WTC11 (cell line): Measurements from ENCODE around the gene EOGT. TPM values are rescaled to one million over a fixed set of nuclear protein-coding genes. Genes with fewer than 3 reads are reported as not detected.

ENCODE experiments used
- ATAC-seq: fragments of 200-7000 bp; cut with Tn5 transposase; 2 replicates; pipeline ENCODE4 v1.10.0; 2021; ENCODE audit warnings: mild to moderate bottlenecking, moderate library complexity
- Bru-seq: library from RNA; stranded (reverse); fragments of 400-500 nt; gene quantifications from one replicate; lab custom pipeline; 2021; lab: Mats Ljungman, UMichigan
- CTCF ChIA-PET: fragments of 300-600 bp; sonication (Branson Sonifier 250); formaldehyde crosslinking; loops from one replicate; lab custom pipeline; 2021; ENCODE audit warnings: antibody characterized with exemption; lab: Charles Lee
- POLR2A ChIA-PET: fragments of 350-600 bp; sonication (Branson Sonifier 250); formaldehyde crosslinking; loops from one replicate; lab custom pipeline; 2021; ENCODE audit warnings: antibody characterized with exemption; lab: Charles Lee
- DNase-seq: peaks from one replicate; pipeline ENCODE4 v3.0.0; 2021; ENCODE audit warnings: low spot score
- H3K27ac Mint-ChIP-seq: 2 replicates; pipeline ENCODE4 v1.8.0; 2021; ENCODE audit warnings: mixed read lengths
- H3K27me3 Mint-ChIP-seq: 2 replicates; pipeline ENCODE4 v1.8.0; 2021; ENCODE audit warnings: low read depth, mild to moderate bottlenecking, moderate library complexity, mixed read lengths
- H3K36me3 Mint-ChIP-seq: 2 replicates; pipeline ENCODE4 v1.8.0; 2021; ENCODE audit warnings: mixed read lengths
- H3K4me1 Mint-ChIP-seq: 2 replicates; pipeline ENCODE4 v1.8.0; 2022; ENCODE audit warnings: mixed read lengths
- H3K4me3 Mint-ChIP-seq: 2 replicates; pipeline ENCODE4 v1.8.0; 2021; ENCODE audit warnings: mild to moderate bottlenecking, moderate library complexity, mixed read lengths
- H3K9me3 Mint-ChIP-seq: 2 replicates; pipeline ENCODE4 v1.8.0; 2021; ENCODE audit warnings: mixed read lengths
- ATF1 ChIP-seq: sonication (generic); formaldehyde crosslinking; IDR thresholded peaks from 2 replicates; pipeline ENCODE4 v1.8.1; 2023; ENCODE audit warnings: mild to moderate bottlenecking, moderate library complexity, missing genetic modification reagents
- CREM ChIP-seq: sonication (generic); formaldehyde crosslinking; IDR thresholded peaks from 2 replicates; pipeline ENCODE4 v1.8.1; 2022; ENCODE audit warnings: mild to moderate bottlenecking, missing genetic modification reagents, moderate library complexity
- EMX1 ChIP-seq: fragments of 250-450 bp; sonication (Bioruptor Pico); IDR thresholded peaks from 2 replicates; pipeline ENCODE4 v1.8.0; 2021; ENCODE audit warnings: mild to moderate bottlenecking
- ETV6 ChIP-seq: sonication (generic); formaldehyde crosslinking; IDR thresholded peaks from 2 replicates; pipeline ENCODE4 v1.8.1; 2022; ENCODE audit warnings: mild to moderate bottlenecking, missing genetic modification reagents
- FOXJ3 ChIP-seq: sonication (generic); formaldehyde crosslinking; IDR thresholded peaks from 2 replicates; pipeline ENCODE4 v1.9.0; 2021; ENCODE audit warnings: missing genetic modification reagents, mild to moderate bottlenecking, borderline replicate concordance
- GRHL2 ChIP-seq: fragments of 250-450 bp; sonication (Bioruptor Pico); IDR thresholded peaks from 2 replicates; pipeline ENCODE4 v1.8.0; 2022; ENCODE audit warnings: mild to moderate bottlenecking, moderate library complexity; ENCODE audit not compliant: insufficient replicate concordance, severe bottlenecking
- GTF2I ChIP-seq: fragments of 250-450 bp; sonication (Bioruptor Pico); conservative IDR thresholded peaks from 2 replicates; pipeline ENCODE4 v1.4.0; 2021; ENCODE audit warnings: mild to moderate bottlenecking
- IRF2 ChIP-seq: sonication (generic); formaldehyde crosslinking; IDR thresholded peaks from 2 replicates; pipeline ENCODE4 v1.8.0; 2022; ENCODE audit warnings: low read depth, missing genetic modification reagents, borderline replicate concordance
- KAT7 ChIP-seq: sonication (generic); formaldehyde crosslinking; IDR thresholded peaks from 2 replicates; pipeline ENCODE4 v1.8.1; 2023; ENCODE audit warnings: missing genetic modification reagents, mild to moderate bottlenecking, borderline replicate concordance
- NFATC4 ChIP-seq: fragments of 250-450 bp; sonication (Bioruptor Pico); IDR thresholded peaks from 2 replicates; pipeline ENCODE4 v1.9.0; 2021; ENCODE audit warnings: mild to moderate bottlenecking
- SMAD3 ChIP-seq: sonication (generic); formaldehyde crosslinking; IDR thresholded peaks from 2 replicates; pipeline ENCODE4 v1.8.0; 2022; ENCODE audit warnings: missing genetic modification reagents, mild to moderate bottlenecking, borderline replicate concordance
- SP1 ChIP-seq: sonication (generic); formaldehyde crosslinking; conservative IDR thresholded peaks from 2 replicates; pipeline ENCODE4 v1.8.1; 2022; ENCODE audit warnings: missing genetic modification reagents
- TEAD1 ChIP-seq: sonication (generic); formaldehyde crosslinking; IDR thresholded peaks from 2 replicates; pipeline ENCODE4 v1.8.0; 2022; ENCODE audit warnings: mild to moderate bottlenecking, missing genetic modification reagents
- TP53 ChIP-seq: sonication (generic); formaldehyde crosslinking; IDR thresholded peaks from 2 replicates; pipeline ENCODE4 v1.8.1; 2023; ENCODE audit warnings: mild to moderate bottlenecking, missing genetic modification reagents
- long read RNA-seq, 3 experiments: library from RNA in 1 of 3; library from capped mRNA in 1 of 3; library from polyadenylated mRNA in 1 of 3; unstranded in 2 of 3; stranded (forward) in 1 of 3; transcript quantifications; one replicate each; pipeline ENCODE4 v2.0.0, GENCODE V29; 2021
- total RNA-seq: library from RNA; stranded (reverse); gene quantifications from 3 replicates; pipeline ENCODE4 v1.2.3, GENCODE V29; 2021
- TF ChIP-seq, protein P1 (sequence below): fragments of 250-450 bp; sonication (Bioruptor Pico); IDR thresholded peaks from 2 replicates; pipeline ENCODE4 v1.9.0; 2021; ENCODE audit warnings: moderate library complexity, mild to moderate bottlenecking, inconsistent platforms, borderline replicate concordance
- TF ChIP-seq, protein P2 (sequence below): sonication (generic); formaldehyde crosslinking; IDR thresholded peaks from 2 replicates; pipeline ENCODE4 v1.8.0; 2023; ENCODE audit warnings: missing genetic modification reagents
- TF ChIP-seq, protein P3 (sequence below): sonication (generic); formaldehyde crosslinking; IDR thresholded peaks from 2 replicates; pipeline ENCODE4 v1.8.1; 2023; ENCODE audit warnings: mild to moderate bottlenecking, moderate library complexity, missing genetic modification reagents
- TF ChIP-seq, protein P4 (sequence below): sonication (generic); formaldehyde crosslinking; IDR thresholded peaks from 2 replicates; pipeline ENCODE4 v1.8.1; 2022; ENCODE audit warnings: missing genetic modification reagents, borderline replicate concordance
- TF ChIP-seq, protein P5 (sequence below): sonication (generic); formaldehyde crosslinking; IDR thresholded peaks from 2 replicates; pipeline ENCODE4 v1.8.0; 2023; ENCODE audit warnings: missing genetic modification reagents, mild to moderate bottlenecking, borderline replicate concordance
- TF ChIP-seq, protein P6 (sequence below): sonication (generic); formaldehyde crosslinking; conservative IDR thresholded peaks from 2 replicates; pipeline ENCODE4 v1.8.1; 2022; ENCODE audit warnings: mild to moderate bottlenecking, missing genetic modification reagents
- TF ChIP-seq, protein P7 (sequence below): sonication (generic); formaldehyde crosslinking; IDR thresholded peaks from 2 replicates; pipeline ENCODE4 v1.8.0; 2023; ENCODE audit warnings: mild to moderate bottlenecking, missing genetic modification reagents

The EOGT gene
- total RNA-seq: 26.2 to 32.9 TPM (median 27.7 TPM) in 3 replicates
- Bru-seq, nascent RNA: percentile 75 among the genes with signal in this experiment
- long read RNA-seq, experiment 1, full-length matches to known transcripts: 35 of 92 reads
- long read RNA-seq, experiment 1, partial matches to known transcripts: 11 of 92 reads
- long read RNA-seq, experiment 1, other reads (novel, unspliced or antisense): 46 of 92 reads
- long read RNA-seq, experiment 2, full-length matches to known transcripts: 8 of 12 reads
- long read RNA-seq, experiment 2, partial matches to known transcripts: 2 of 12 reads
- long read RNA-seq, experiment 2, other reads (novel, unspliced or antisense): 2 of 12 reads
- long read RNA-seq, experiment 3, full-length matches to known transcripts: 3 of 7 reads
- long read RNA-seq, experiment 3, partial matches to known transcripts: 0 of 7 reads
- long read RNA-seq, experiment 3, other reads (novel, unspliced or antisense): 4 of 7 reads

DNA sequence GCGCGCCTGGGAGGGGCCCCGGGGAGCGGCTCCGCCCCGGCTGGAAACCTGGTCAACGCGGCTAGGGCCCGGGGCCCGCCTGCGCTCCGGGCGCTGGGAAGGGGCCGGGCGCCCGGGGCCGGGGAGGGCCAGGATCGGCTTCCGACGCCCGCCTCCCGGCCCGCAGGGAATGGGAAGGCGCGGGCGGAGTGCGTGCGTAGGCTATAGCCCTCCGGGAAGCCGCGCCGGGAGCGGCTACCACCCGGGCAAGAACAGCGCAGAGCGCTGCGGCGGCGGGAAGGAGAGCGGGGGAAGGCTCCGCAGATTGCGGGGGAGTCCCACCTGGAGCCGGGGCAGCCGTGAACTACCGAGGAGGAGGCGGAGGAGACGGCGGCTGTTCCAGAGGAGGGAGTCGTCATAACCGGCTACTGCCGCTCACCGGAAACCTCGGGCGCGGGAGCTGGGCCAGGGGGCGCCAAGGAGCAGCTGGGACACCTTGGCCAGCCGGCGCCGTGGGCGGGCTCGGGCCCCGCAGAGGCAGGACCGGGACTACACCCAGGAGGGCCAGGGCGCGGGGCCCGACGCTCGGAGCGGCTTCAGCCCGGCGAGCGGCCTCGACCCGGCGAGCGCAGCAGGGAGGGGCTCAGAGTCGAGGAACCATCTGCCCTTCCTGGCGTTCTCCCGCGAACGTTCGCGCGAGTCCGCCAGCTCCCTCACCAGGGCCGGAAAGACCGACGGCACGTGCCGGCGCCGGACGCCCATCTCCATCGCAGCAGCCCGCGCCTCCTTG, at the start of gene EOGT:
Gene EOGT (minus strand): TSS at position 432 of the 769 bp plus-strand sequence. CDS start 3,838 bp downstream, outside the sequence.
- ATAC-seq: peak; percentile 55
- H3K9me3 Mint-ChIP-seq: no peaks in the 10 kb centered on the region; the same call in 1 of the 2 replicates
- peaks cover 17% of the 10 kb centered on the region for H3K36me3 Mint-ChIP-seq
- H3K4me1 Mint-ChIP-seq: peaks cover 71% of the 10 kb centered on the region
- CTCF ChIA-PET: interaction anchor here (0.5 to 2.3 kb wide), 5 partner anchors 14 to 1567 kb away, joined by 3 to 6 read pairs (median 3); partner anchors contain the start of gene TAFA4
- DNase-seq: peak; percentile 85
- POLR2A ChIA-PET: interaction anchor here (1.0 to 1.9 kb wide), 3 partner anchors 39 to 82 kb away, joined by 3 to 7 read pairs (median 3); partner anchors contain the start of genes TAFA4 and TMF1
- H3K27me3 Mint-ChIP-seq: peaks cover 3% of the 10 kb centered on the region; the same call in 1 of the 2 replicates
- peak within 1 kb of the TSS; percentile 80; the same call in 1 of the 2 replicates for H3K27ac Mint-ChIP-seq
- H3K4me3 Mint-ChIP-seq: peak within 1 kb of the TSS; percentile 78
- TF ChIP-seq SMAD3 (CRISPR knock-in tag) (0 out of 2 replicates have a peak, but pooled peaks have one; percentile 20), NFATC4 (no peak), ETV6 (CRISPR knock-in tag) (no peak; the same call in 1 of the 2 replicates), ATF1 (no peak), TP53 (CRISPR knock-in tag) (peak; percentile 39; the same call in 1 of the 2 replicates), IRF2 (no peak), CREM (CRISPR knock-in tag) (peak; percentile 64; the same call in 1 of the 2 replicates), SP1 (CRISPR knock-in tag) (no peak; the same call in 1 of the 2 replicates), FOXJ3 (CRISPR knock-in tag) (no peak), EMX1 (0 out of 2 replicates have a peak, but pooled peaks have one; percentile 64), GTF2I (no peak), TEAD1 (CRISPR knock-in tag) (peak; percentile 62), KAT7 (CRISPR knock-in tag) (peak; percentile 85; the same call in 1 of the 2 replicates), GRHL2 (CRISPR knock-in tag) (no peak)
- TF ChIP-seq, protein P1, sequence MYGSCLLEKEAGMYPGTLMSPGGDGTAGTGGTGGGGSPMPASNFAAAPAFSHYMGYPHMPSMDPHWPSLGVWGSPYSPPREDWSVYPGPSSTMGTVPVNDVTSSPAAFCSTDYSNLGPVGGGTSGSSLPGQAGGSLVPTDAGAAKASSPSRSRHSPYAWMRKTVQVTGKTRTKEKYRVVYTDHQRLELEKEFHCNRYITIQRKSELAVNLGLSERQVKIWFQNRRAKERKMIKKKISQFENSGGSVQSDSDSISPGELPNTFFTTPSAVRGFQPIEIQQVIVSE: no peak
- TF ChIP-seq, protein P2, sequence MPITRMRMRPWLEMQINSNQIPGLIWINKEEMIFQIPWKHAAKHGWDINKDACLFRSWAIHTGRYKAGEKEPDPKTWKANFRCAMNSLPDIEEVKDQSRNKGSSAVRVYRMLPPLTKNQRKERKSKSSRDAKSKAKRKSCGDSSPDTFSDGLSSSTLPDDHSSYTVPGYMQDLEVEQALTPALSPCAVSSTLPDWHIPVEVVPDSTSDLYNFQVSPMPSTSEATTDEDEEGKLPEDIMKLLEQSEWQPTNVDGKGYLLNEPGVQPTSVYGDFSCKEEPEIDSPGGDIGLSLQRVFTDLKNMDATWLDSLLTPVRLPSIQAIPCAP (CRISPR knock-in tag): no peak
- TF ChIP-seq, protein P3, sequence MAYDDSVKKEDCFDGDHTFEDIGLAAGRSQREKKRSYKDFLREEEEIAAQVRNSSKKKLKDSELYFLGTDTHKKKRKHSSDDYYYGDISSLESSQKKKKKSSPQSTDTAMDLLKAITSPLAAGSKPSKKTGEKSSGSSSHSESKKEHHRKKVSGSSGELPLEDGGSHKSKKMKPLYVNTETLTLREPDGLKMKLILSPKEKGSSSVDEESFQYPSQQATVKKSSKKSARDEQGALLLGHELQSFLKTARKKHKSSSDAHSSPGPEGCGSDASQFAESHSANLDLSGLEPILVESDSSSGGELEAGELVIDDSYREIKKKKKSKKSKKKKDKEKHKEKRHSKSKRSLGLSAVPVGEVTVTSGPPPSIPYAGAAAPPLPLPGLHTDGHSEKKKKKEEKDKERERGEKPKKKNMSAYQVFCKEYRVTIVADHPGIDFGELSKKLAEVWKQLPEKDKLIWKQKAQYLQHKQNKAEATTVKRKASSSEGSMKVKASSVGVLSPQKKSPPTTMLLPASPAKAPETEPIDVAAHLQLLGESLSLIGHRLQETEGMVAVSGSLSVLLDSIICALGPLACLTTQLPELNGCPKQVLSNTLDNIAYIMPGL (CRISPR knock-in tag): peak; percentile 84
- TF ChIP-seq, protein P4, sequence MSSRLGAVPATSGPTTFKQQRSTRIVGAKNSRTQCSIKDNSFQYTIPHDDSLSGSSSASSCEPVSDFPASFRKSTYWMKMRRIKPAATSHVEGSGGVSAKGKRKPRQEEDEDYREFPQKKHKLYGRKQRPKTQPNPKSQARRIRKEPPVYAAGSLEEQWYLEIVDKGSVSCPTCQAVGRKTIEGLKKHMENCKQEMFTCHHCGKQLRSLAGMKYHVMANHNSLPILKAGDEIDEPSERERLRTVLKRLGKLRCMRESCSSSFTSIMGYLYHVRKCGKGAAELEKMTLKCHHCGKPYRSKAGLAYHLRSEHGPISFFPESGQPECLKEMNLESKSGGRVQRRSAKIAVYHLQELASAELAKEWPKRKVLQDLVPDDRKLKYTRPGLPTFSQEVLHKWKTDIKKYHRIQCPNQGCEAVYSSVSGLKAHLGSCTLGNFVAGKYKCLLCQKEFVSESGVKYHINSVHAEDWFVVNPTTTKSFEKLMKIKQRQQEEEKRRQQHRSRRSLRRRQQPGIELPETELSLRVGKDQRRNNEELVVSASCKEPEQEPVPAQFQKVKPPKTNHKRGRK (CRISPR knock-in tag): no peak
- TF ChIP-seq, protein P5, sequence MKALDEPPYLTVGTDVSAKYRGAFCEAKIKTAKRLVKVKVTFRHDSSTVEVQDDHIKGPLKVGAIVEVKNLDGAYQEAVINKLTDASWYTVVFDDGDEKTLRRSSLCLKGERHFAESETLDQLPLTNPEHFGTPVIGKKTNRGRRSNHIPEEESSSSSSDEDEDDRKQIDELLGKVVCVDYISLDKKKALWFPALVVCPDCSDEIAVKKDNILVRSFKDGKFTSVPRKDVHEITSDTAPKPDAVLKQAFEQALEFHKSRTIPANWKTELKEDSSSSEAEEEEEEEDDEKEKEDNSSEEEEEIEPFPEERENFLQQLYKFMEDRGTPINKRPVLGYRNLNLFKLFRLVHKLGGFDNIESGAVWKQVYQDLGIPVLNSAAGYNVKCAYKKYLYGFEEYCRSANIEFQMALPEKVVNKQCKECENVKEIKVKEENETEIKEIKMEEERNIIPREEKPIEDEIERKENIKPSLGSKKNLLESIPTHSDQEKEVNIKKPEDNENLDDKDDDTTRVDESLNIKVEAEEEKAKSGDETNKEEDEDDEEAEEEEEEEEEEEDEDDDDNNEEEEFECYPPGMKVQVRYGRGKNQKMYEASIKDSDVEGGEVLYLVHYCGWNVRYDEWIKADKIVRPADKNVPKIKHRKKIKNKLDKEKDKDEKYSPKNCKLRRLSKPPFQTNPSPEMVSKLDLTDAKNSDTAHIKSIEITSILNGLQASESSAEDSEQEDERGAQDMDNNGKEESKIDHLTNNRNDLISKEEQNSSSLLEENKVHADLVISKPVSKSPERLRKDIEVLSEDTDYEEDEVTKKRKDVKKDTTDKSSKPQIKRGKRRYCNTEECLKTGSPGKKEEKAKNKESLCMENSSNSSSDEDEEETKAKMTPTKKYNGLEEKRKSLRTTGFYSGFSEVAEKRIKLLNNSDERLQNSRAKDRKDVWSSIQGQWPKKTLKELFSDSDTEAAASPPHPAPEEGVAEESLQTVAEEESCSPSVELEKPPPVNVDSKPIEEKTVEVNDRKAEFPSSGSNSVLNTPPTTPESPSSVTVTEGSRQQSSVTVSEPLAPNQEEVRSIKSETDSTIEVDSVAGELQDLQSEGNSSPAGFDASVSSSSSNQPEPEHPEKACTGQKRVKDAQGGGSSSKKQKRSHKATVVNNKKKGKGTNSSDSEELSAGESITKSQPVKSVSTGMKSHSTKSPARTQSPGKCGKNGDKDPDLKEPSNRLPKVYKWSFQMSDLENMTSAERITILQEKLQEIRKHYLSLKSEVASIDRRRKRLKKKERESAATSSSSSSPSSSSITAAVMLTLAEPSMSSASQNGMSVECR: peak; percentile 85; the same call in 1 of the 2 replicates
- TF ChIP-seq, protein P6, sequence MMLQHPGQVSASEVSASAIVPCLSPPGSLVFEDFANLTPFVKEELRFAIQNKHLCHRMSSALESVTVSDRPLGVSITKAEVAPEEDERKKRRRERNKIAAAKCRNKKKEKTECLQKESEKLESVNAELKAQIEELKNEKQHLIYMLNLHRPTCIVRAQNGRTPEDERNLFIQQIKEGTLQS: 0 out of 2 replicates have a peak, but pooled peaks have one; percentile 45
- TF ChIP-seq, protein P7, sequence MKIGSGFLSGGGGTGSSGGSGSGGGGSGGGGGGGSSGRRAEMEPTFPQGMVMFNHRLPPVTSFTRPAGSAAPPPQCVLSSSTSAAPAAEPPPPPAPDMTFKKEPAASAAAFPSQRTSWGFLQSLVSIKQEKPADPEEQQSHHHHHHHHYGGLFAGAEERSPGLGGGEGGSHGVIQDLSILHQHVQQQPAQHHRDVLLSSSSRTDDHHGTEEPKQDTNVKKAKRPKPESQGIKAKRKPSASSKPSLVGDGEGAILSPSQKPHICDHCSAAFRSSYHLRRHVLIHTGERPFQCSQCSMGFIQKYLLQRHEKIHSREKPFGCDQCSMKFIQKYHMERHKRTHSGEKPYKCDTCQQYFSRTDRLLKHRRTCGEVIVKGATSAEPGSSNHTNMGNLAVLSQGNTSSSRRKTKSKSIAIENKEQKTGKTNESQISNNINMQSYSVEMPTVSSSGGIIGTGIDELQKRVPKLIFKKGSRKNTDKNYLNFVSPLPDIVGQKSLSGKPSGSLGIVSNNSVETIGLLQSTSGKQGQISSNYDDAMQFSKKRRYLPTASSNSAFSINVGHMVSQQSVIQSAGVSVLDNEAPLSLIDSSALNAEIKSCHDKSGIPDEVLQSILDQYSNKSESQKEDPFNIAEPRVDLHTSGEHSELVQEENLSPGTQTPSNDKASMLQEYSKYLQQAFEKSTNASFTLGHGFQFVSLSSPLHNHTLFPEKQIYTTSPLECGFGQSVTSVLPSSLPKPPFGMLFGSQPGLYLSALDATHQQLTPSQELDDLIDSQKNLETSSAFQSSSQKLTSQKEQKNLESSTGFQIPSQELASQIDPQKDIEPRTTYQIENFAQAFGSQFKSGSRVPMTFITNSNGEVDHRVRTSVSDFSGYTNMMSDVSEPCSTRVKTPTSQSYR (CRISPR knock-in tag): peak; percentile 80
